ENCODE measurements around the gene WWC2.

The WWC2 gene

DNA sequence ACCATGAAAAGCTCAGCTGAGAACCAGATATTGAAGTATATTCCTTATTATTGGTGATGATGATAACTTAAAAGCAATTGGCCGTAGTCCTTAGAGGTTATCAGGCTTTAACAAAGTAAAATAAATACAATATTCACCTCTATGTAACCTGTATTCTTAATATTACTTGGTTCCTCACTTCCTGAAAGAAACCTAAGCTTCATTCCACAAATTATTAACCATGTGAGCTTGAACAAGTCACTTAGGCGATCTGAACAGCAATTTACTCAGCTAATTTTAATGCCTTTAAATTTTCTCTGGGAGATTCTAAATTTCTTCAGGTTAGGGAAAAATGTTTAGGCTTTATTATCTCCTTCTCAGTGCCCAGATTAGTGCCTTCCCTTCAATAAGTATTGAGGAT is 151.8 kb downstream of the WWC2 start:
- H3K4me3 ChIP-seq (ENCODE audit: low read length), result no peak overlapping the region
- H4K20me1 ChIP-seq (ENCODE audit: control insufficient read depth, insufficient read depth, low read depth, low read length), result no peaks in the 10 kb centered on the region
- no peaks in the 10 kb centered on the region for H3F3A ChIP-seq (ENCODE audit: control insufficient read depth, insufficient read depth)
- H3K27ac ChIP-seq (ENCODE audit: low read depth, low read length), result no peak overlapping the region
- no peaks in the 10 kb centered on the region for H3K9me3 ChIP-seq (ENCODE audit: control insufficient read depth, insufficient read depth, low read length)
- TF ChIP-seq EZH2phosphoT487 (IDR thresholded peaks at IDR 0.05; ENCODE audit: borderline replicate concordance, low read length), result no peak
- TF ChIP-seq, protein P1, sequence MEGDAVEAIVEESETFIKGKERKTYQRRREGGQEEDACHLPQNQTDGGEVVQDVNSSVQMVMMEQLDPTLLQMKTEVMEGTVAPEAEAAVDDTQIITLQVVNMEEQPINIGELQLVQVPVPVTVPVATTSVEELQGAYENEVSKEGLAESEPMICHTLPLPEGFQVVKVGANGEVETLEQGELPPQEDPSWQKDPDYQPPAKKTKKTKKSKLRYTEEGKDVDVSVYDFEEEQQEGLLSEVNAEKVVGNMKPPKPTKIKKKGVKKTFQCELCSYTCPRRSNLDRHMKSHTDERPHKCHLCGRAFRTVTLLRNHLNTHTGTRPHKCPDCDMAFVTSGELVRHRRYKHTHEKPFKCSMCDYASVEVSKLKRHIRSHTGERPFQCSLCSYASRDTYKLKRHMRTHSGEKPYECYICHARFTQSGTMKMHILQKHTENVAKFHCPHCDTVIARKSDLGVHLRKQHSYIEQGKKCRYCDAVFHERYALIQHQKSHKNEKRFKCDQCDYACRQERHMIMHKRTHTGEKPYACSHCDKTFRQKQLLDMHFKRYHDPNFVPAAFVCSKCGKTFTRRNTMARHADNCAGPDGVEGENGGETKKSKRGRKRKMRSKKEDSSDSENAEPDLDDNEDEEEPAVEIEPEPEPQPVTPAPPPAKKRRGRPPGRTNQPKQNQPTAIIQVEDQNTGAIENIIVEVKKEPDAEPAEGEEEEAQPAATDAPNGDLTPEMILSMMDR (IDR thresholded peaks at IDR 0.05; ENCODE audit: low read depth, low read length, poor library complexity, severe bottlenecking), result no peak
- H3K9me2 ChIP-seq (replicated peaks; ENCODE audit: control insufficient read depth, low read length), result no peaks in the 10 kb centered on the region
- H3K4me1 ChIP-seq (ENCODE audit: control insufficient read depth, low read length), result no peaks in the 10 kb centered on the region
- H3K27me3 ChIP-seq (ENCODE audit: control insufficient read depth, low read length), result 0 out of 2 replicates have a peak, but pooled peaks cover 11% of the 10 kb centered on the region
- no peaks in the 10 kb centered on the region for H3K36me3 ChIP-seq (ENCODE audit: control insufficient read depth, low read length)
- no peak overlapping the region for H3K4me2 ChIP-seq (ENCODE audit: low read length)
- H3K79me2 ChIP-seq (ENCODE audit: control insufficient read depth, low read length), result no peaks in the 10 kb centered on the region

DNA sequence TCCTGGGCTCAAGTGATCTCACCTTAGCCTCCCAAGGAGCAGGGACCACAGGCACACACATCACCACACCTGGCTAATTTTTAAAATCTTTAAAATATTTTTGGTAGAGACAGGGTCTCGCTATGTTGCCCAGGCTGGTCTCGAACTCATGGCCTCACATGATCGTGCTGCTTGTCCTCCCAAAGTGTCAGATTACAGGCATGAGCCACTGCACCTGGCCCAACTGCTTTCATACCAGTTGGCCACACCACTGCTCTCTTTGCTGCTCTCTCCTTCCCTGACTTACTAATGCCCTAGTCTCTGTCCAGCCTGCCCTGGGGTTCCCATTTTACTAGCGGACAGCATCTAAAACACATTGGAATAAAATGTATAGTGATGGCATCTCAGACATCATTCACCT is 153.9 kb downstream of the WWC2 start:
- H3K9me2 ChIP-seq (replicated peaks; ENCODE audit: control insufficient read depth, low read length), result no peaks in the 10 kb centered on the region
- no peaks in the 10 kb centered on the region for H3K79me2 ChIP-seq (ENCODE audit: control insufficient read depth, low read length)
- H3K4me2 ChIP-seq (ENCODE audit: low read length), result no peak overlapping the region
- no peaks in the 10 kb centered on the region for H3F3A ChIP-seq (ENCODE audit: control insufficient read depth, insufficient read depth)
- H3K27ac ChIP-seq (ENCODE audit: low read depth, low read length), result no peak overlapping the region
- no peaks in the 10 kb centered on the region for H3K9me3 ChIP-seq (ENCODE audit: control insufficient read depth, insufficient read depth, low read length)
- H3K4me1 ChIP-seq (ENCODE audit: control insufficient read depth, low read length), result no peaks in the 10 kb centered on the region
- TF ChIP-seq, protein P1 (IDR thresholded peaks at IDR 0.05; ENCODE audit: low read depth, low read length, poor library complexity, severe bottlenecking), result no peak
- TF ChIP-seq EZH2phosphoT487 (IDR thresholded peaks at IDR 0.05; ENCODE audit: borderline replicate concordance, low read length), result no peak
- no peaks in the 10 kb centered on the region for H3K36me3 ChIP-seq (ENCODE audit: control insufficient read depth, low read length)
- no peak overlapping the region for H3K4me3 ChIP-seq (ENCODE audit: low read length)
- no peaks in the 10 kb centered on the region for H4K20me1 ChIP-seq (ENCODE audit: control insufficient read depth, insufficient read depth, low read depth, low read length)
- H3K27me3 ChIP-seq (ENCODE audit: control insufficient read depth, low read length), result 0 out of 2 replicates have a peak, but pooled peaks cover 11% of the 10 kb centered on the region

DNA sequence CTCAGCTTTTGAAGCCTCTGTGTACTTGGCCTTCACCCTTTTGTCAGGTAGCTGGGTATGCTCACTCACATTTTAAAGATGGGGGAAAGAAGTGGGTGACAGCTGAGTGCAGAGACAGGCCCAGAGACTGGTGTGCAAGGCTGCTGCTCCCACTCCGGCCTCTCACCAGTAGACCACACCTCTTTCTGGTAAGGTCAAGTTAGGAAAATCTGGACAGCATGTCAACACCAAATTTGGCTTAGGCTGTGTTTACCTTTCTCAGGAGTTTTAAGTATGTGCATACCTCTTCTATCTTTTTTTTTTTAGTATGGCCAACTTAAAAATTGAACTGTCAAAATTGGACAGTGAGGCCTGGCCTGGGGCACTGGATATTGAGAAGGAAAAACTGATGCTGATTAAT is 154.4 kb downstream of the WWC2 start:
- H3F3A ChIP-seq (ENCODE audit: control insufficient read depth, insufficient read depth), result no peaks in the 10 kb centered on the region

More for the DNA sequence above, 154.4 kb downstream of the WWC2 start:
- Histone ChIP-seq H3K9me2 (replicated peaks; ENCODE audit: control insufficient read depth, low read length) (no peaks in the 10 kb centered on the region), H3K9me3 (ENCODE audit: control insufficient read depth, insufficient read depth, low read length) (no peaks in the 10 kb centered on the region), H3K4me1 (ENCODE audit: control insufficient read depth, low read length) (no peaks in the 10 kb centered on the region), H3K36me3 (ENCODE audit: control insufficient read depth, low read length) (no peaks in the 10 kb centered on the region), H4K20me1 (ENCODE audit: control insufficient read depth, insufficient read depth, low read depth, low read length) (no peaks in the 10 kb centered on the region), H3K27me3 (ENCODE audit: control insufficient read depth, low read length) (0 out of 2 replicates have a peak, but pooled peaks cover 11% of the 10 kb centered on the region), H3K79me2 (ENCODE audit: control insufficient read depth, low read length) (no peaks in the 10 kb centered on the region), H3K4me2 (ENCODE audit: low read length) (no peak overlapping the region), H3K4me3 (ENCODE audit: low read length) (no peak overlapping the region), H3K27ac (ENCODE audit: low read depth, low read length) (no peak overlapping the region)
- TF ChIP-seq, protein P1 (IDR thresholded peaks at IDR 0.05; ENCODE audit: low read depth, low read length, poor library complexity, severe bottlenecking), result no peak
- no peak for TF ChIP-seq EZH2phosphoT487 (IDR thresholded peaks at IDR 0.05; ENCODE audit: borderline replicate concordance, low read length)

Data from DOHH2 (cell line).